GM20000 (cell line): Measurements from ENCODE around the gene TOMT.

Source experiments
- DNase-seq: peaks from one replicate; pipeline ENCODE4 v3.0.0; 2012; ENCODE audit warnings: low spot score
- TF ChIP-seq, protein P1 (sequence below): IDR thresholded peaks from 2 replicates; pipeline ENCODE4 v1.5.1; 2012; ENCODE audit warnings: mild to moderate bottlenecking, control low read depth; ENCODE audit errors: extremely low read depth, missing control alignments

Gene TOMT

DNA sequence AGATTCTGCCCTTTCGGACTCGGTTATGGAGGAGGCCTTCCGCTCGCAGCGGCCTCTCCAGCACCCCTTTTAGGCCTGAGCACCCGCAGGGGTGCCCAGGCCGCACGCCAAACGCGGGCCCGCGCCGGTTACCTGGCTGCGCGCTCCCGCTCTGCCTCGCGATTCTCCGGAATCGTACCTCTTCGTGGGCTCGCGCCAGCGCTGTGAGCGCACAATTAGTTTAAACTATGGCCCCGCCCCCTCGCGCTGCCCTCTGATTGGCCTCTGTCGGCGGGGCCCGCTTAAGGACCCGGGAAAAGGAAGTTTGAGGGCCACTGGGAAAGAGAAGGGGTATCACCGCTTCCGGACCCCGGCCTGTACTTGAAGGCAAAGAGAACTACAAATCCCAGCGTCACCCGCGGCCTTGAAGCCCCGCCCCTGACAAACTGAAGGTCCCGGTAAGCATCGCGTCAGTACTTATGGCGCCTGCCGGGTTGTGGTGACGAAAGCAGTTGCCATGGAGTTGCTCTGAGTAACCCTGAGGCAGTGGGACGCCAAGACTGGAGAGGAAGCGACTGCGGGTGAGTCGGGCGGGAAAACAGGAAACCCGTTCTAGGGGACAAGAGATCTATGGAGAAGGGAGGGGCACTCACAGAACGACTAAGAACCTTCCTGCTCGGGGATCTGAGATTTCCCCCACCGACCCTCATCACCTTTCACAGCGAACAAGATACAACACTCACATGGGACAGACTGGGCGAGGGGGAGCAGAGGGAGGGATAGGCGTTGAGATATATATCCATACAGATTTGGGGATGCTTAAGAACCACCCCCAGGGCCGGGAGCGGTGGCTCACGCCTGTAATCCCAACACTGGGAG, 25.2 kb upstream of the TOMT start, which contains the start of the genes LRRC51 and NUMA1:
TSS of gene LRRC51 (plus strand) at position 525 of the 858 bp plus-strand sequence. CDS start 8,234 bp downstream, outside the sequence.
TSS of gene NUMA1 (minus strand) at position 217 of the 858 bp plus-strand sequence. CDS start 44,599 bp downstream, outside the sequence.
- peak; percentile 91 for DNase-seq
- TF ChIP-seq, protein P1, sequence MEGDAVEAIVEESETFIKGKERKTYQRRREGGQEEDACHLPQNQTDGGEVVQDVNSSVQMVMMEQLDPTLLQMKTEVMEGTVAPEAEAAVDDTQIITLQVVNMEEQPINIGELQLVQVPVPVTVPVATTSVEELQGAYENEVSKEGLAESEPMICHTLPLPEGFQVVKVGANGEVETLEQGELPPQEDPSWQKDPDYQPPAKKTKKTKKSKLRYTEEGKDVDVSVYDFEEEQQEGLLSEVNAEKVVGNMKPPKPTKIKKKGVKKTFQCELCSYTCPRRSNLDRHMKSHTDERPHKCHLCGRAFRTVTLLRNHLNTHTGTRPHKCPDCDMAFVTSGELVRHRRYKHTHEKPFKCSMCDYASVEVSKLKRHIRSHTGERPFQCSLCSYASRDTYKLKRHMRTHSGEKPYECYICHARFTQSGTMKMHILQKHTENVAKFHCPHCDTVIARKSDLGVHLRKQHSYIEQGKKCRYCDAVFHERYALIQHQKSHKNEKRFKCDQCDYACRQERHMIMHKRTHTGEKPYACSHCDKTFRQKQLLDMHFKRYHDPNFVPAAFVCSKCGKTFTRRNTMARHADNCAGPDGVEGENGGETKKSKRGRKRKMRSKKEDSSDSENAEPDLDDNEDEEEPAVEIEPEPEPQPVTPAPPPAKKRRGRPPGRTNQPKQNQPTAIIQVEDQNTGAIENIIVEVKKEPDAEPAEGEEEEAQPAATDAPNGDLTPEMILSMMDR = no peak

DNA sequence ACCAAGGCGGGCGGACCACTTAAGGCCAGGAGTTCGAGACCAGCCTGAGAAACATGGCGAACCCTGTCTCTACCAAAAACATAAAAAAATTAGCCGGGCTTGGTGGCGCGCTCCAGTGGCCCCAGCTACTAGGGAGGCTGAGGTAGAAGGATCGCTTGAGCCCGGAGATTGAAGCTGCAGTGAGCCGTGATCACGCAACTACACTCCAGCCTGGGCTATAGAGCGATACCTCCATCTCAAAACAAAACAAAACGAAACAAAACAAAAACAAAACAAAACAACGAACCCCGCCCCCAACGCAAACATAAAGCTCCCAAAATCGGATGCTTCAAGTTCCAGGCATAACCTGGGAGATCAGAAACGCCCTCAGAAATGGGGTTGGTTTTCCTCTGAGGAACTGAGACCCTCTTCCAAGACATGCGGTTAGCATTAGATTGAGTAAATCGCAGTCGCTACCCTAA, 24.5 kb upstream of the TOMT start:
- DNase-seq = no peak
- TF ChIP-seq, protein P1 = no peak

DNA sequence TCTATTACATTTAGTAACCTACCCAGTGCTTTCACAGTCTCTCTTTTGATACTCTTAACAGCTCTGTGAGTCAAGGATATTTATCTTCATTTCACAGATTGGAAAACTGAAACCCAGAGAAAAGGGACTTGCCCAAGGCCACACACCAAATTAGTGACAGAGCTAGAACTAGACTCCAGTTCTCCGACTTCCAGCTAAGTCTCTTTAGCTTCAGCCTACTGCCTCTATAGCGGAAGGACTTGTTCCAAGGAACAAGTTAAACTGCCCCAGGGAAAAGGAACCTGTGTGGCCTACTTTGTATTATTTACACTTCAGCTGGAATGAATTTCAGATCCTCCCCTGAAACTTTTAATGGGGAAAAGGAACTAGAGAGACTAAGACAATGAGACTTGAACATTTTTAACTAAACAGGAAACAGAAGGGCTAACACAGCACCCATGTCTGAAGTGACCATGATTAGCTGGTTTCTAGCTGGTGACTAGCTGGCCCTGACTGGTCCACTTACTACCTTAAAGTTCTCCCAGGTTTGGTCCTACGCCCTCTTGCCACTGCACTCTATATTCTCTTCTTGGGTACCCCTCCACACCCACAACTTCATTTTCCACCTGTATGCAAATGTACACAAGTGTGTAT, 23.8 kb upstream of the TOMT start:
- DNase-seq = no peak
- TF ChIP-seq, protein P1 = no peak

DNA sequence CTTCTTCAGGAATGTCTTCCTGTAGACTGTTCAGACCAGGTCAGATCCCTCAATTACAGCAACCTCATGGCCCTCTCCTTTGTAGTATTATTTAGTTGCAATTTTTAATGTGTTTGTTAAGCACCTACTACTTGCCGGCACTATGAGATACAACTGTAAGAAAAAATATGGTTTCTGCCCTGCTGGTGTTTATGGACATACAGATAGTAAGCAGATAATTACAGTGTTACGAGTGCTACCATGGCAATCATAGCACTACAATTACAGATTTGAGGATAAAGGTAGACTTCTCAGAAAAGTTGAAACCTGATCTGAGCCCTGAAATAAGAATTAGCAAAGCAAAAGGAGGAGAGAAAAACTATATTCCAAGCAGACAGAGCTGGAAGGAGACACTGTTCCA, 22.3 kb upstream of the TOMT start:
- TF ChIP-seq, protein P1 = no peak

DNA sequence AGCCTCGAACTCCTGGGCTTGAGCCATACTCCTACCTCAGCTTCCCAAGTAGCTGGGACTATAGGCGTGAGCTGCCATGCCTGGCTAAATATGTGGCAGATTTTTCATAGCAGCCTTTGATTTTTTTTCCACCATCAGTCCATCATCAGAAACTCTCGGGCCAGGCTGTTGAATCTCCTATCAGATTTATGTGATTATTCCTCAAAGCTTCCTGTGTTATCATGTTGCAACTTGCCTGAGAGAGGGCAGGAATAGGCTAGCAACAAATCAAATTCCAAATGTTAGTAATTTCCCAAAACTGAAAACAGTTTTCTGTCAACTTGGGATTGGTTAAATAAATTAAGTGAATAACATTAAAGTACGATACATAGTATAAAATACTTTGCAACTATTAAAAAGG, 21.6 kb upstream of the TOMT start:
- DNase-seq = no peak
- TF ChIP-seq, protein P1 = no peak

More for the DNA sequence above, 22.3 kb upstream of the TOMT start:
- DNase-seq = no peak

DNA sequence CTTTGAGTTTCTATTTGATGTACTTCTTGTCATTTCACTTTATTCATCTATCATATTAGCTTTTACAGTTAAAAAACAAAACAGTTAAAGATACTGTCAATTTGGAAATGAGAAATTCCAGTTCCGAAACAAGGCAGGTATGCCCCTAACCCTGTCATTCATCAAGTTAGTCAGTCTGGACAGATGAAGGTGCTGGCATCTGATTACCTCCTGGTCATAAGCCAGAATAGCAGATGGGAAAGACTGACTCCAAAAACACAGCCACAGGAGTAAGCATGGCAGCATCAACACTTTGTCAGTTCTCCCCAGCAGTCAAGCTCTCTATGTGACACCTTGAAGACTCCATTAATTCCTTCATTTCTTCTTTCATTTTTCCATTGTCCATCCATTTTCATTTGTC, 20.8 kb upstream of the TOMT start:
- TF ChIP-seq, protein P1 = no peak
- DNase-seq = no peak
